Measurements from ENCODE around the gene GPR68.

DNA sequence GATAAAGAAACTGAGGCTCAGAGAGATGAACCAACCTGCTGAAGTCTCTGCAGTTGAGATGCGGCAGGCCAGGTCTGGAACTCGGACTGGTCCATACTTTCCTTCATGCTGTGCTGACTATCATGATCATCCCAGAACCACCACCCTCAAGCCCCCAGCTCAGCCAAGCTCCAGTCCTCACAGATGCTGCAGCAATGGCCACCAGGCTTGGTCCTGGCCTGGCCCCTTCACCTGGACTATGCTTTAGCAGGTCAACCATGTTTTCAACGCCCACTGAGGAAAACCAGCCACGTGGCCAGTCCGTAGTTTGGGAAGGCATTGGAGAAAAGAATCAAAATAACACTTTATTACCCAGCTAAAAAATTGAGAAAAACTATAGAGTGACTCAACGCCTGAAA, 1.4 kb downstream of the GPR68 start:
- TF ChIP-seq CTCF (IDR thresholded peaks at IDR 0.05) (no peak), POLR2A (IDR thresholded peaks at IDR 0.05) (no peak)

All from body of pancreas (tissue), 4 donors.